GM12865 (cell line): ENCODE measurements around the gene MITF.

Experiments
- DNase-seq: peaks from one replicate; pipeline ENCODE4 v3.0.0; 2010; ENCODE audit warnings: low read depth
- H3K4me3 ChIP-seq: 2 replicates; pipeline ENCODE4 v1.5.1; 2011; ENCODE audit warnings: mild to moderate bottlenecking, low read depth, low read length, control low read depth
- TF ChIP-seq, protein P1 (sequence below): IDR thresholded peaks from 2 replicates; pipeline ENCODE4 v1.5.1; 2011; ENCODE audit warnings: low read length, control low read depth, low read depth, inconsistent platforms; ENCODE audit not compliant: insufficient read depth; ENCODE audit errors: missing control alignments

The MITF gene

DNA sequence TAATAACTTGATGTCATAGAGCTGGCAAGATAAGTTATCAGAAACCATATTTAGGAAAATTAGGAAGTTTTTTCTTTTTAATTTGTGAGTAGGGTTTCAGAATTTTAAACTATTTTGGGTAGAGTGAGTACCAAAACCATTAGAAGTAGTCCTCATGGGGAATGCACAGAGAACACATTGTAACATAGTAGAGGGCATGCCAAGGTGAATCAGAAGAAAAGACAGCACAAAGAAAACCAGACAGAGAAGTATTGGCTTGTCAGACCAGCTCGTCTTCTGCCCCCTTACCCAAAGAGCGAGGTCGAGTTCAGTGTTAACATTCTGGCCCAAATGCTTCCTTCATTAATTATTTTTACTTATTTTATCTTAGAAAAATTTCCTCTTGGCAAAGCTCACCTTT is 139.0 kb downstream of the MITF start:
- DNase-seq = no peak
- H3K4me3 ChIP-seq = no peak overlapping the region
- TF ChIP-seq, protein P1, sequence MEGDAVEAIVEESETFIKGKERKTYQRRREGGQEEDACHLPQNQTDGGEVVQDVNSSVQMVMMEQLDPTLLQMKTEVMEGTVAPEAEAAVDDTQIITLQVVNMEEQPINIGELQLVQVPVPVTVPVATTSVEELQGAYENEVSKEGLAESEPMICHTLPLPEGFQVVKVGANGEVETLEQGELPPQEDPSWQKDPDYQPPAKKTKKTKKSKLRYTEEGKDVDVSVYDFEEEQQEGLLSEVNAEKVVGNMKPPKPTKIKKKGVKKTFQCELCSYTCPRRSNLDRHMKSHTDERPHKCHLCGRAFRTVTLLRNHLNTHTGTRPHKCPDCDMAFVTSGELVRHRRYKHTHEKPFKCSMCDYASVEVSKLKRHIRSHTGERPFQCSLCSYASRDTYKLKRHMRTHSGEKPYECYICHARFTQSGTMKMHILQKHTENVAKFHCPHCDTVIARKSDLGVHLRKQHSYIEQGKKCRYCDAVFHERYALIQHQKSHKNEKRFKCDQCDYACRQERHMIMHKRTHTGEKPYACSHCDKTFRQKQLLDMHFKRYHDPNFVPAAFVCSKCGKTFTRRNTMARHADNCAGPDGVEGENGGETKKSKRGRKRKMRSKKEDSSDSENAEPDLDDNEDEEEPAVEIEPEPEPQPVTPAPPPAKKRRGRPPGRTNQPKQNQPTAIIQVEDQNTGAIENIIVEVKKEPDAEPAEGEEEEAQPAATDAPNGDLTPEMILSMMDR = no peak

GRCh38 chr3:69879051-69879450 is 139.8 kb downstream of the MITF start:
- no peak overlapping the region for H3K4me3 ChIP-seq
- TF ChIP-seq, protein P1 = no peak
- no peak for DNase-seq

DNA sequence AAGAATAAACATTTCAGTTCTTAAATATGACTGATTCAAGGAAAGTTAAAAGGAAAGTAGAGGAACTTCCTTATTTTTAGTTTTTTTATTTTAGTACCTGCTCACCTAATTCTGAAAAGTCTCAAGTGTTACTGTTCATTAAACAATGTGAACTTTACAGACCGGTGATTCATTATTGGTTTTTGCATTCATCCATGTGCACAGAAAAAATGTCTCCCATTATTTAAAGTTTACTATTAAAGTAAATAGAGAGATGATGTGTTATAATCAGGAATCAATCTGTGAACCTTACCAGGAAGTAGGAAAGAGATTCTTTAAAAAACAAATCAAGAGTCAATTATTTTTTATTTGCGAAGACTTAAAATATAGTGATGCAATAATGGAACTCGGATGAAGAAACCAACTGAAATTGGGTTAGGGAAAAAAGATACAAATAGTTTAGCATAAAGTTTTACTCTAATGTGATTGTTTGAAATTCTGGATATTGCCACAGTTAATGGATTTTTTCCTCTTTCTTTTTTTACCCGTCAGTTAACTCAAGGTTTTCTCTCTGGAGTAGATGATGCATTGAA is 140.9 kb downstream of the MITF start:
- TF ChIP-seq, protein P1 = no peak
- DNase-seq = no peak
- no peak overlapping the region for H3K4me3 ChIP-seq

DNA sequence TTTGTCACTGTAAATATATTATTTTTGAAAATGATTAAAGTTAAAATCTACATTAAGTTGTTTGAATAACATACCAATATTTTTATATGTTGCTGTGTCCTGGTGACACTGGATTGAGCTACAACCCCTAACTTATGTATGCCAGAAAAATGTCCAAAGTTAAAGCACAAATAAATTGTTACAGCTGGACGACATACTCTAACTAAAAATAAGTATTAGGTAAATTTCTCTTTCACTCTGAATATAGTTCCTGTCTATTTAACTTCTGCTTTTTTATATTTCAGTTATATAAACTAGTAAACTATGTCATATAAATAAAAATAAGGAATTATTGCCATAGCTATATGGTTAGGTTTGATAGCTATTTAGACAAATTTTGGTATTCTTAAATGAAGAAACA is 141.8 kb downstream of the MITF start:
- DNase-seq = no peak
- no peak overlapping the region for H3K4me3 ChIP-seq
- TF ChIP-seq, protein P1 = no peak

- TF ChIP-seq, protein P1 = no peak
- H3K4me3 ChIP-seq = no peak overlapping the region
- DNase-seq = no peak
Measured at GRCh38 chr3:69881756-69882428, 142.6 kb downstream of the MITF start.

DNA sequence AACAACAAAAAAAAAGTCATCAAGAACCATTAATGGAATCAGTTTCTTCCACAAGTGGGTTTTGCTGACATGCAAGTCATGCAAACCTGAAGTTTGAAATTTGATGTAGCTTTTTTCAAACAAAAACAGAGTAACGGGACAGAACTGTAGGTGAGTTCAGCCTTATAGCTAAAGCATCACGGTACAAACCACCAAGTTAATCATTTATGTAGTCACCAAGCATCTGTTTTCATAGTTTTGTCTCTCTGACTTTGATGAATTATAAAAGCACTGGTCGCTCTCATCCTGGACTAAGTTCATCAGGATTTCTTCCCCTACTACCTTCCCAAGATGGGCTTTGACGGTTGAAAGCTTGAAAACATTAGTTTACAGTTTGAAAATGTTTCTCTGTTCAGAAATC is 143.3 kb downstream of the MITF start:
- TF ChIP-seq, protein P1 = no peak
- no peak for DNase-seq
- H3K4me3 ChIP-seq = no peak overlapping the region
